Osteoblast (primary cell): ENCODE measurements around the gene PYGO1. TPM values are rescaled to one million over a fixed set of nuclear protein-coding genes. Genes with fewer than 3 reads are reported as not detected.
A peak's percentile ranks its signal among the peaks of the same experiment; 100 is the strongest.

Experiments
- DNase-seq: peaks from one replicate; pipeline ENCODE4 v3.0.0; 2011; ENCODE audit warnings: low spot score, mixed read lengths; ENCODE audit not compliant: insufficient read length; ENCODE audit errors: missing footprints
- H2AFZ ChIP-seq: 2 replicates; pipeline ENCODE4 v1.6.0; 2011; ENCODE audit warnings: mild to moderate bottlenecking, low read length
- H3K27ac ChIP-seq: 2 replicates; pipeline ENCODE4 v1.5.1; 2011; ENCODE audit warnings: mild to moderate bottlenecking, low read depth, low read length, moderate library complexity
- H3K27me3 ChIP-seq: 2 replicates; pipeline ENCODE4 v1.6.0; 2012; ENCODE audit warnings: mild to moderate bottlenecking, control low read depth, inconsistent platforms, low read length, moderate library complexity; ENCODE audit not compliant: insufficient read depth
- H3K36me3 ChIP-seq: 2 replicates; pipeline ENCODE4 v1.5.1; 2011; ENCODE audit warnings: mild to moderate bottlenecking, low read length, control low read depth, moderate library complexity; ENCODE audit not compliant: insufficient read depth
- H3K4me1 ChIP-seq: 2 replicates; pipeline ENCODE4 v1.5.1; 2011; ENCODE audit warnings: mild to moderate bottlenecking, low read length, control low read depth, moderate library complexity; ENCODE audit not compliant: insufficient read depth
- H3K4me2 ChIP-seq: 2 replicates; pipeline ENCODE4 v1.6.0; 2011; ENCODE audit warnings: mild to moderate bottlenecking, low read length; ENCODE audit not compliant: insufficient read depth
- H3K4me3 ChIP-seq: fragments of 200-600 bp; sonication (generic); 3 replicates; pipeline ENCODE4 v1.5.1; 2012; ENCODE audit warnings: mild to moderate bottlenecking, low read length, inconsistent platforms; ENCODE audit not compliant: insufficient read depth
- H3K79me2 ChIP-seq: 2 replicates; pipeline ENCODE4 v1.6.0; 2012; ENCODE audit warnings: mild to moderate bottlenecking, low read length, control low read depth, inconsistent platforms; ENCODE audit not compliant: insufficient read depth
- H3K9me3 ChIP-seq: 2 replicates; pipeline ENCODE4 v1.5.1; 2011; ENCODE audit warnings: low read depth, low read length, control low read depth
- H4K20me1 ChIP-seq: 2 replicates; pipeline ENCODE4 v1.6.0; 2012; ENCODE audit warnings: mild to moderate bottlenecking, low read length, control low read depth; ENCODE audit not compliant: insufficient read depth
- total RNA-seq: library from RNA; depleted of rRNA; stranded (reverse); fragments of >200 nt; gene quantifications from 2 replicates; pipeline ENCODE4 v1.2.3, GENCODE V29; 2012
- TF ChIP-seq, protein P1 (sequence below): IDR thresholded peaks from 2 replicates; pipeline ENCODE4 v1.5.1; 2011; ENCODE audit warnings: mild to moderate bottlenecking, low read depth, low read length, moderate library complexity; ENCODE audit errors: extremely low read depth

The PYGO1 gene
- total RNA-seq, 1 donor = 15.6 TPM

DNA sequence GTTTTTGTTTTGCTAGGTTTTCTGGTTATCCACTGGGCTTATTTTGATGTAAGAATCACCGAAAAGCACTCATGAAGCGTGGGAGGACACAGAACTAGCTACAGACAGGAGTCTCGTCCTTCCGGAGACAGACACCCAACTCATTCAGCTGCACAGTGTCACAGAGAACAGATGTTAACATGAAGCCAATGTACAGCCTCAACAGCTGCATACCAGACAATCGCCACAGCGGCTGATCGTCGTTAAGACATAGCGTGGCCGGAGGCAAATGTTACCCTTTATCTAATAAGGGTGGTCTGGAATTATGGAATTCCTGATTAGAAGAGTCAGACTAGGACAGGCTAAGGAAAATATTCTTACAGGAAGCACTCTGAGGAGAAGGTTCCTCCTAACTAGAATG is 1.1 kb upstream of the PYGO1 start:
- peaks cover 25% of the 10 kb centered on the region for H3K79me2 ChIP-seq
- TF ChIP-seq, protein P1, sequence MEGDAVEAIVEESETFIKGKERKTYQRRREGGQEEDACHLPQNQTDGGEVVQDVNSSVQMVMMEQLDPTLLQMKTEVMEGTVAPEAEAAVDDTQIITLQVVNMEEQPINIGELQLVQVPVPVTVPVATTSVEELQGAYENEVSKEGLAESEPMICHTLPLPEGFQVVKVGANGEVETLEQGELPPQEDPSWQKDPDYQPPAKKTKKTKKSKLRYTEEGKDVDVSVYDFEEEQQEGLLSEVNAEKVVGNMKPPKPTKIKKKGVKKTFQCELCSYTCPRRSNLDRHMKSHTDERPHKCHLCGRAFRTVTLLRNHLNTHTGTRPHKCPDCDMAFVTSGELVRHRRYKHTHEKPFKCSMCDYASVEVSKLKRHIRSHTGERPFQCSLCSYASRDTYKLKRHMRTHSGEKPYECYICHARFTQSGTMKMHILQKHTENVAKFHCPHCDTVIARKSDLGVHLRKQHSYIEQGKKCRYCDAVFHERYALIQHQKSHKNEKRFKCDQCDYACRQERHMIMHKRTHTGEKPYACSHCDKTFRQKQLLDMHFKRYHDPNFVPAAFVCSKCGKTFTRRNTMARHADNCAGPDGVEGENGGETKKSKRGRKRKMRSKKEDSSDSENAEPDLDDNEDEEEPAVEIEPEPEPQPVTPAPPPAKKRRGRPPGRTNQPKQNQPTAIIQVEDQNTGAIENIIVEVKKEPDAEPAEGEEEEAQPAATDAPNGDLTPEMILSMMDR = no peak
- no peaks in the 10 kb centered on the region for H3K27me3 ChIP-seq
- peaks cover 6% of the 10 kb centered on the region for H4K20me1 ChIP-seq
- H3K4me1 ChIP-seq = peaks cover 11% of the 10 kb centered on the region
- peak overlapping the region; percentile 87 for H3K4me3 ChIP-seq
- no peak overlapping the region for H3K27ac ChIP-seq
- H3K9me3 ChIP-seq = no peaks in the 10 kb centered on the region
- no peak overlapping the region for H2AFZ ChIP-seq
- peak overlapping the region; percentile 89 for H3K4me2 ChIP-seq
- no peaks in the 10 kb centered on the region for H3K36me3 ChIP-seq
- DNase-seq = peak; percentile 29

DNA sequence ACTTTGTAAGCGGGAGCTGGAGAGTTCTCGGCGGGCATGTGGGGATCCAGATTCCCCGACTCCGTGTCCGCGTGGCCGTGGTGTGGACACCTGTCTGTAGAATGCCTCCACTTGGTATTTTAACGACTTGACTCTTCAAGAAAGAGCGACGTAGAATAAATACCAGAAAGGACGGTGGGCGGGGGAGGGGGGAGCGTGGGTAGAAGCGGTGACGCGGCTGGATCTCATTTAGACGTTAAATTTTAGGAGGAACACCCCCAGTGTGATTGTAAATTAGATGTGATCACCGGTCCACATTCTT is 620 bp upstream of the PYGO1 start:
- peak overlapping the region; percentile 53 for H3K27ac ChIP-seq
- H3K36me3 ChIP-seq = no peaks in the 10 kb centered on the region
- peak overlapping the region; percentile 87 for H3K4me3 ChIP-seq
- peaks cover 11% of the 10 kb centered on the region for H3K4me1 ChIP-seq
- DNase-seq = peak; percentile 82
- H4K20me1 ChIP-seq = peaks cover 6% of the 10 kb centered on the region
- H3K4me2 ChIP-seq = peak overlapping the region; percentile 89
- peaks cover 28% of the 10 kb centered on the region for H3K79me2 ChIP-seq
- TF ChIP-seq, protein P1 = no peak
- no peaks in the 10 kb centered on the region for H3K27me3 ChIP-seq
- H3K9me3 ChIP-seq = no peaks in the 10 kb centered on the region
- H2AFZ ChIP-seq = peak overlapping the region; percentile 92

DNA sequence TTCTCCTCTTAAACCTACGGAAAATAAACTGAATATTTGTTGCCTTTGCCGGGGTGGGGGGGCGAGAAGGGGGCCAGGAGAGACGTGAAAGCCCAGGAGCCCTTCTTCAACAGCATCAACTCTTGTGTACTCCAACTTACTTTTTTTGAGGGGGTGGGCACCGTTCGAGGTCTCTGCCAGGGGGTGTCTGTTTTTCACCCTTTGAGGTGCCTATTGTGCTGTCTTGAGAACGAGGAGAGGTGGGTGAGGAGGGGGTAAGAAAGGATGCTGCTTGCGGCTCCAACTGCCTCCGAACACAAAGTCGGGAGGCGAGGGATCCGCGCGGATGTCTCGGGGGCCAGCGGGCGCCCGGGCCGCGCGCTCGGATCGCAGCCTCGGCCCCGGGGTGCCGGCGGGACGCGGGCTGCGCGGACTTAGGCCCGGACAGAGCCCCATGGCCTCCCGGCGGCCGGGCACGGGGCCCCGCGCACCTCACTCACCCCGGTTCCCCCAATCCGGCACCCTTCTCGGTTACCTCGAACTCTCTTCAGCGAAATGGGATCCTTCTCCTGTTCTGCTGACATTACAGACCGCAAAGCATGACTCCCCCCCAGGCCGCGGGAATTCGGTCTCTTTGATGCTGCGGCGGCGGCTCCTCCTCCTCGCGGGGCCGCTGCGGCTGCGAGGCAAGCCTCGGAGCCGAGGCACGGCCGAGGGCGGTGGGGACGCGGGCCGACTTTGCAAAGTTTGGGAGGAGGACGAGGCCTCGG is 650 bp downstream of the PYGO1 start:
- Histone ChIP-seq H2AFZ (peak overlapping the region; percentile 93), H3K79me2 (peaks cover 34% of the 10 kb centered on the region), H3K27ac (peak overlapping the region; percentile 60), H4K20me1 (peaks cover 6% of the 10 kb centered on the region), H3K36me3 (no peaks in the 10 kb centered on the region), H3K9me3 (no peaks in the 10 kb centered on the region), H3K4me3 (peak overlapping the region; percentile 87), H3K4me1 (peaks cover 11% of the 10 kb centered on the region), H3K27me3 (no peaks in the 10 kb centered on the region), H3K4me2 (peak overlapping the region; percentile 93)
- DNase-seq = peak; percentile 97
- TF ChIP-seq, protein P1 = no peak

DNA sequence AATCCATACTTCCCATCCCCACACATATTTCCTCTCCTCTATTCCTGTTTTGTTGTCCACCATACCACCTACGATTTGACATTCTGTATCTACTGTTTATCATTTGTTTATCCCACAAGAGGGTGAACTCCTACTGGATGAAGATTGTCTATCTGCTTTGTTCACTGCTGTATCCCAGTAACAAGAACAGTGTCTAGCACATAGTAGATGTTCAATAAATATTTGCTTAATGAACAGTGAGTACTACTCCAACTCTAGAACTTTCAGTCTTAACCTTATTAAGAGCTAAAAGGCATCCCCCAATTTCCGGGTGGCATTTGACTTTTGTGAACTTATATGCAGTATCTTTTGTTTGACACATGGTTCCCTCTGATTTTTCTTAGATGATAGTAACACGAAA is 1.3 kb downstream of the PYGO1 start:
- peaks cover 11% of the 10 kb centered on the region for H3K4me1 ChIP-seq
- no peaks in the 10 kb centered on the region for H3K9me3 ChIP-seq
- TF ChIP-seq, protein P1 = no peak
- H3K79me2 ChIP-seq = peaks cover 37% of the 10 kb centered on the region
- peak overlapping the region; percentile 87 for H3K4me3 ChIP-seq
- peaks cover 6% of the 10 kb centered on the region for H4K20me1 ChIP-seq
- H3K4me2 ChIP-seq = peak overlapping the region; percentile 93
- H3K27me3 ChIP-seq = no peaks in the 10 kb centered on the region
- H3K36me3 ChIP-seq = no peaks in the 10 kb centered on the region
- H3K27ac ChIP-seq = no peak overlapping the region
- H2AFZ ChIP-seq = peak overlapping the region; percentile 93
- peak; percentile 27 for DNase-seq
